GM19238 (cell line): ENCODE measurements around the gene FBXW4.

Source experiments
- DNase-seq: peaks from one replicate; pipeline ENCODE4 v3.0.0; 2011; ENCODE audit warnings: low spot score; ENCODE audit not compliant: insufficient read length

FBXW4 gene

DNA sequence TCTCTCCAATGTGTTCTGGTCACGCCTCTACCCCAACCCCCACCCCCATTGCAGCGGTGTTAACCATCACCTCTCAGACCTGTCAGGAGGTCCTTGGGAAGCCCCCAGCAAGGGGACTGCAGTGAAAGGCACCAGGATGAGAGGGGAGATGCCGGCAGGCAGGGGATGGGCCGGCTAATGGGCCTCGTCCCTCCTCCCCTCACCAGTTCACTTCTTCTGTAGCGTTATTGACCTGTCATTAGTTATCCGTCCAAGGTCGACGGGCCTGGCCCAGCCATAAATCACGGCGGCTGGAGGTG lies 125.7 kb downstream of the FBXW4 start:
- no peak for DNase-seq

DNA sequence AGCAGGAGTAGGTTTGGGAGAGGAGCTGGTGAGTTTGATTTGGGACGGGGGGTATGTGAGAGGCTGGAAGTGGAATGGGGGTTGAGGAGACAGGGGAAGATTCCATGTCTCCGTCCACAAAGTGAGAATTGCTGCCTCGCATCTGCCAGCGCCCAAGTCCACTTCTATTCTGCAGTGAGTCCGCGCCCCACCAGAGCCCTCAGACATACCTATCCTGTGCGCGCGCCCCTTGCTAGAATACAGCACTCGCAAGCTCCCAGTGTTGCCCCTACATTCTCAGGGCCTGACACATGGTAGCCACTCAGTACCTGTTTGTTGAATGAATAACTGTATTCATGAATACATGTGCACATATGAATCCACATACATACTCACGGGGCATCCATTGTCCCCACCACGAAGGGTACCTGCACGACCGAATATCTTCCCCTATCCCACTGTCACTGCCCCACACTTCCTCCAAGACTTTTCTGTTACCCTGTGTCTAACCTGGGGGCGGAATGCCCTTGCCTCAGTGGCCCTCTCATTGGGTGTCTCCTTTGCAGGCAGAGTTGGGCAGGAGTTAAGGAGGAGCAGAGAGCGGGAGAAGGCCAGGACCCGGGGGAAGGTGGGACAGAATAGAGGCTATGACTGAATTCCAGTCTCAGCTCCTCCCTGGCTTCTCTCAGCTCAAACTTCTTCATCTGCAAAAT lies 126.8 kb downstream of the FBXW4 start:
- no peak for DNase-seq

DNA sequence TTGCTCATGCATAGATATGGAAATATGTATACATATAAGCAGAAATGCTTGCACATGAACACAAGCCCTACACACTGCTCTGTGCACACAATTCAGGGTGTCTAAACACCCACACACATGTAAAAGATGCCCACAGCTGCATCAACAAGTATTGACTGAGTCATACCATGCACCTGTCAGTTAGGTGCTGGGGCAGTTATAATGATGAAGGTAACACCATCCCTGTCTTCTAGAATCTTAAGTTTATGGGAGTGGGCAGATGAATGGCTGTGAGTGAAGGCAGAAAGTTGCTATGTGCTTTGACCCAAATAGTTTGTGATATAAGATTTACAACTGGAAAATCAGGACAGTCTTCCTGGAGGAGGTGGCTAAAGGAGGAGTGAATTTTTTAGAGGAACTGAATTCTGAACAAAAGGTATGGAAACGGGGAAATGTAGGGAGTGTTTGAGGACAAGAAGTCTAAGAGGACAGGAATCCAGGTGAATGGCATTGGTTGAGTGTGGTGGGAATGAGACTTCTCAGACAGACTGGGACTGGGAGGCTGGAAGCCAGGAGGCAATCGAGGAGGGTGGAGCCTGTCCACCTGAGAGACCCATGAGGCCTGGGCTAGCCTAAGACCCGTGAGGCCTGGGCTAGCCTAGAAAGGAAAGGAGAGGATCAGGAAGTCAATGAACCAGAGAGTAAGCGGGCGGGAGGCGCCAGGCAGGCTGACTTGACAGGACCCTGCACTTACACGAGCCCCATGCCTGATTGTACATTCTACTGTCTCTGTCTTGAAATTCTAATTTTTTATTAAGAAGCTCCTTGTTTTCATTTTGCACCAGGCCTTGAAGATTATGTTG lies 127.6 kb downstream of the FBXW4 start:
- no peak for DNase-seq

- peak; percentile 43 for DNase-seq
Observed at GRCh38 chr10:101566333-101567164, 128.4 kb downstream of the FBXW4 start.

GRCh38 chr10:101565936-101566332 lies 129.0 kb downstream of the FBXW4 start:
- no peak for DNase-seq

DNA sequence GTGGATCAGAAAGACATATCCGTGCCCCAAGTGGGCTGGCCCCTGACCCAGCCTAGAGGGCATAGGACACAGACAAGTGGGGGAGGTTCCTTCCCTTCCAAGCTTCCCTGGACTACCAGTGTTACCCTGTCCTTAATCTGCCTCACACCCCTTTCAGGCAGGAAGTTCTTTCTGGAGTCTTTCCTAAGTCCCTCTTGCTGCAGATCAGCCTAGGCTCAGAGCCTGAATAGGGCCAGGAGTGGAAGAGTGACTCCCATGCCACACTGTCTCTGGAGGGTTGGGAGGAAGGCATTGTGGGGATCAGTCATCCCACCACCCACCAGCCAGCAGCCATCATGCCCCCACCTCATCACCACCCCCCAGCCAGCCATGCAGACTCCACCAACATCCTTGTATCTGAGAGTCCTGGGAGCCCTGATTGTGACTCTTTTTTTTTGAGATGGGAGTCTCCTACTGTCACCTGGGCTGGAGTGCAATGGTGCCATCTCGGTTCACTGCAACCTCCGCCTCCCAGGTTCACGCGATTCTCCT lies 129.5 kb downstream of the FBXW4 start:
- DNase-seq = no peak

DNA sequence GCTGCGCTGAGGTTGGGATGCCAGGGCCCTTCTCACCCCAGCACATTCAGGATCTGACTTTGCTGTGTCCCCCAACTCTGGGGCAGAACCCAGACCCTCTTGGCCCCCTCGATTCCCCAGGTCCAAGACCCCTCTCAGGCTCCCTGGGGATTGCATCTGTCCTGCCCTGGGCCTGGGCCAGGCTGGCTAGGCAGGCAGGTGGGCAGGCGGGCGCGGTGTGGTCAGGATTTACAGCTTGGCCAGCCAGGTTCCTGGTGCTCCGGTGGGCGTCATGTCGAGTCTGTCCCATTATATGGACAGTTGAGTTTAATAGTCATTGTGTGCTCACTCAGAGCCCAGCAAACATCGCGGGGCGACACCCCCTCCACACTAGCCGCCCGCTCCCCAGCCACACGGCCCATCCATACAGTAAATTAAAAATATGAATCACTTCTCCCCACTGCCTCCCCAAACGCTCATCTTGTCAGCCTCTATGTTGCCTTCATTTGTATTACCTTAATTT lies 130.4 kb downstream of the FBXW4 start:
- no peak for DNase-seq

DNA sequence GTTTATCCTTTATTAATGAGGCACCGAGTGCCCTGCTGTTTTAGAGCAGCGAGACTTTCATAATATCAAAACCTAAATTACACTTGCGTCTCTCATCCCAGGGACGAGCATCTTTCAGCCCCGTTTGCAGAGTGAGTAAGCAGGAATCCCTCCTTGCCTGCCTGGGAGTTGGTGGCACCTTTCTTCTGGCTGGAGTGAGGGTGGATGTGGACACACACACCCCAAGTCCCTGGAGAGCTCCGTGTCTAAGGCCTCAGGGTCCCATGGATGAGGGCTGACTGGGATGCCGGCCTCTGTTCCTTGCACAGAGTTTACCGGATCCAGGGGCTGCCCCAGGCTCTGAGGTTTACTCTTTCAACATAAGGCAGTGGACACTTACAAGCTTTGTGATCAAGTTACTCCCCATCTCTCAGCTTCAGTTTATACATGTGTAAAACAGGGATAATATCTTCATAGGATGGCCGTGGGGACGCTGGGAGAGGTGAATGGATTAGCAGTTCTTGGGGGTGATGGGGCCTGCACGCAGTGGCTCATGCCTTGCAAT lies 131.4 kb downstream of the FBXW4 start:
- no peak for DNase-seq

GRCh38 chr10:101563007-101563406 lies 132.0 kb downstream of the FBXW4 start:
- no peak for DNase-seq

- no peak for DNase-seq
Observed at GRCh38 chr10:101562231-101562630, 132.7 kb downstream of the FBXW4 start.

GRCh38 chr10:101561068-101561915 lies 133.7 kb downstream of the FBXW4 start:
- no peak for DNase-seq
